OCI-LY1 (cell line): Measurements from ENCODE around the gene CUTA.

Experiments
- H2AFZ ChIP-seq: fragments of 200-600 bp; sonication (generic), shearing (Covaris generic); 2 replicates; pipeline ENCODE4 v1.6.0; 2014; ENCODE audit warnings: antibody characterized with exemption, mild to moderate bottlenecking, low read length
- H3F3A ChIP-seq: fragments of 200-600 bp; sonication (generic), shearing (Covaris generic); 2 replicates; pipeline ENCODE4 v1.6.0; 2014; ENCODE audit warnings: mild to moderate bottlenecking, antibody characterized with exemption, low read length, moderate library complexity; ENCODE audit not compliant: insufficient read depth
- H3K27ac ChIP-seq: fragments of 200-600 bp; sonication (generic); 2 replicates; pipeline ENCODE4 v1.5.1; 2014; ENCODE audit warnings: low read length, mixed run types, mild to moderate bottlenecking, low read depth; ENCODE audit not compliant: poor library complexity, severe bottlenecking
- H3K27me3 ChIP-seq: fragments of 200-600 bp; sonication (generic); 2 replicates; pipeline ENCODE4 v1.6.0; 2014; ENCODE audit warnings: antibody characterized with exemption, mild to moderate bottlenecking, low read length, moderate library complexity; ENCODE audit not compliant: insufficient read depth
- H3K36me3 ChIP-seq: fragments of 200-600 bp; sonication (generic); 2 replicates; pipeline ENCODE4 v1.6.1; 2014; ENCODE audit warnings: mild to moderate bottlenecking, antibody characterized with exemption, low read length, moderate library complexity, mixed read lengths; ENCODE audit not compliant: insufficient read depth
- H3K4me1 ChIP-seq: fragments of 200-600 bp; sonication (generic); 2 replicates; pipeline ENCODE4 v1.5.1; 2014; ENCODE audit warnings: mild to moderate bottlenecking, low read length, moderate library complexity; ENCODE audit not compliant: insufficient read depth, severe bottlenecking
- H3K4me2 ChIP-seq: fragments of 200-600 bp; sonication (generic), shearing (Covaris generic); 2 replicates; pipeline ENCODE4 v1.6.1; 2014; ENCODE audit warnings: low read length
- H3K4me3 ChIP-seq: fragments of 200-600 bp; sonication (generic); 2 replicates; pipeline ENCODE4 v1.5.1; 2014; ENCODE audit warnings: low read length, low read depth, mild to moderate bottlenecking, mixed read lengths; ENCODE audit not compliant: poor library complexity, severe bottlenecking
- H3K79me2 ChIP-seq: fragments of 200-600 bp; shearing (Covaris generic); 2 replicates; pipeline ENCODE4 v1.6.1; 2016; ENCODE audit warnings: mixed run types, low read length, mixed read lengths; ENCODE audit not compliant: insufficient read depth
- H3K9ac ChIP-seq: fragments of 200-600 bp; sonication (generic), shearing (Covaris generic); 2 replicates; pipeline ENCODE4 v1.6.1; 2014; ENCODE audit warnings: mild to moderate bottlenecking, low read length, mixed read lengths
- H3K9me2 ChIP-seq: fragments of 200-600 bp; sonication (generic), shearing (Covaris generic); 2 replicates; pipeline ENCODE4 v1.6.1; 2014; ENCODE audit warnings: low read depth, mild to moderate bottlenecking, low read length, mixed read lengths
- H3K9me3 ChIP-seq: fragments of 200-600 bp; shearing (Covaris generic); 2 replicates; pipeline ENCODE4 v1.6.1; 2014; ENCODE audit warnings: low read length, mixed read lengths
- H4K20me1 ChIP-seq: fragments of 200-600 bp; sonication (generic), shearing (Covaris generic); 2 replicates; pipeline ENCODE4 v1.6.0; 2016; ENCODE audit warnings: mild to moderate bottlenecking, low read length; ENCODE audit not compliant: insufficient read depth
- CTCF ChIP-seq: fragments of 200-600 bp; sonication (generic), shearing (Covaris generic); IDR thresholded peaks from 2 replicates; pipeline ENCODE4 v1.5.1; 2017; ENCODE audit warnings: mild to moderate bottlenecking, antibody characterized with exemption, low read length, moderate library complexity, mixed read lengths
- EZH2 ChIP-seq: fragments of 200-600 bp; sonication (generic), shearing (Covaris generic); IDR thresholded peaks from 2 replicates; pipeline ENCODE4 v1.8.0; 2017; ENCODE audit warnings: borderline replicate concordance, mixed run types, mild to moderate bottlenecking, antibody characterized with exemption, low read length, moderate library complexity, mixed read lengths

The CUTA gene

GRCh38 chr6:33459226-33459625, 41.3 kb upstream of the CUTA start:
- Histone ChIP-seq H3K4me2 (no peak overlapping the region), H3K9ac (no peak overlapping the region)

GRCh38 chr6:33458676-33459075, 40.8 kb upstream of the CUTA start:
- Histone ChIP-seq H3K79me2 (no peaks in the 10 kb centered on the region), H3K27ac (no peak overlapping the region), H3K9me3 (no peaks in the 10 kb centered on the region), H3K4me1 (peaks cover 9% of the 10 kb centered on the region), H3F3A (no peaks in the 10 kb centered on the region), H3K9me2 (no peaks in the 10 kb centered on the region), H4K20me1 (no peaks in the 10 kb centered on the region), H3K27me3 (no peaks in the 10 kb centered on the region; the same call in 1 of the 2 replicates), H2AFZ (no peak overlapping the region), H3K4me3 (no peak overlapping the region), H3K36me3 (peaks cover 12% of the 10 kb centered on the region; the same call in 1 of the 2 replicates), H3K4me2 (no peak overlapping the region), H3K9ac (no peak overlapping the region)
- TF ChIP-seq EZH2 (no peak), CTCF (no peak)

More at GRCh38 chr6:33459226-33459625, 41.3 kb upstream of the CUTA start:
- peaks cover 8% of the 10 kb centered on the region for H3K4me1 ChIP-seq
- peaks cover 12% of the 10 kb centered on the region; the same call in 1 of the 2 replicates for H3K36me3 ChIP-seq
- H3K27me3 ChIP-seq, result no peaks in the 10 kb centered on the region; the same call in 1 of the 2 replicates
- no peaks in the 10 kb centered on the region for H3F3A ChIP-seq
- no peaks in the 10 kb centered on the region for H3K9me2 ChIP-seq
- no peak overlapping the region for H2AFZ ChIP-seq
- H4K20me1 ChIP-seq, result no peaks in the 10 kb centered on the region
- no peaks in the 10 kb centered on the region for H3K79me2 ChIP-seq
- no peak overlapping the region for H3K27ac ChIP-seq
- no peak overlapping the region for H3K4me3 ChIP-seq
- TF ChIP-seq CTCF, result no peak
- no peaks in the 10 kb centered on the region for H3K9me3 ChIP-seq

- TF ChIP-seq EZH2 (no peak), CTCF (no peak)
Observed at GRCh38 chr6:33456156-33456555, 38.2 kb upstream of the CUTA start.

More at GRCh38 chr6:33456156-33456555, 38.2 kb upstream of the CUTA start:
- Histone ChIP-seq H3K9me2 (no peaks in the 10 kb centered on the region), H3K4me2 (no peak overlapping the region), H3K36me3 (peaks cover 12% of the 10 kb centered on the region; the same call in 1 of the 2 replicates), H3K4me3 (no peak overlapping the region), H3K27me3 (no peaks in the 10 kb centered on the region), H4K20me1 (no peaks in the 10 kb centered on the region), H3K79me2 (no peaks in the 10 kb centered on the region), H3K4me1 (peaks cover 19% of the 10 kb centered on the region), H3K9ac (no peak overlapping the region), H2AFZ (no peak overlapping the region), H3K9me3 (no peaks in the 10 kb centered on the region), H3K27ac (no peak overlapping the region), H3F3A (no peaks in the 10 kb centered on the region)
